K562 (cell line): ENCODE measurements around the gene ZEB2. TPM values are rescaled to one million over a fixed set of nuclear protein-coding genes. Genes with fewer than 3 reads are reported as not detected.

Experiments used
- ATAC-seq: fragments of 200-7000 bp; cut with Tn5 transposase; 3 replicates; pipeline ENCODE4 v1.9.1; 2020; ENCODE audit warnings: moderate library complexity
- BruUV-seq: library from RNA; stranded (reverse); fragments of 400-500 nt; replicated peaks from 2 replicates; lab custom pipeline; 2021; lab: Mats Ljungman, UMichigan
- CTCF ChIA-PET: fragments of 300-600 bp; formaldehyde crosslinking; extraction: SDS; loops from one replicate; lab custom pipeline; 2021; ENCODE audit warnings: low intra/inter-chr PET ratio; lab: Yijun Ruan, JAX
- POLR2A ChIA-PET: fragments of 300-600, 350-650 bp; sonication (Branson Sonifier 250); formaldehyde crosslinking; extraction: SDS; loops from one replicate; lab custom pipeline; 2021; ENCODE audit warnings: antibody characterized with exemption, inconsistent platforms; lab: Yijun Ruan, JAX
- DNase-seq, 4 experiments: peaks; one replicate each; pipeline versions ENCODE4 v3.0.0 to v3.0.0-alpha.2; 2011 to 2018; ENCODE audit warnings: low spot score in 3 of 4, mixed read lengths in 3 of 4; ENCODE audit errors: extremely low read depth in 1 of 4
- FAIRE-seq: peaks from 2 replicates; lab custom pipeline; 2011; peaks lifted over from hg19 to GRCh38; lab: Jason Lieb, UNC
- H2AFZ ChIP-seq: 2 replicates; pipeline ENCODE4 v1.6.0; 2011; ENCODE audit warnings: low read depth, low read length, control low read depth, inconsistent platforms
- H3K27ac ChIP-seq: fragments of 200-600 bp; 3 replicates; pipeline ENCODE4 v1.8.0; 2011; ENCODE audit warnings: low read depth, mild to moderate bottlenecking, control low read depth, inconsistent platforms, low read length, moderate library complexity, mixed read lengths; ENCODE audit errors: extremely low read depth
- H3K27me3 ChIP-seq, 2 experiments: fragments of 300-600 bp in 1 of 2; 2 replicates in 1 of 2; 3 replicates in 1 of 2; pipeline versions ENCODE4 v1.6.0 to v1.8.0; 2011; ENCODE audit warnings: inconsistent platforms in 2 of 2, low read length in 2 of 2, mild to moderate bottlenecking in 1 of 2, mixed read lengths in 1 of 2, moderate library complexity in 1 of 2; ENCODE audit not compliant: control insufficient read depth in 2 of 2, insufficient read depth in 2 of 2
- H3K36me3 ChIP-seq: fragments of 300-600 bp; 3 replicates; pipeline ENCODE4 v1.8.0; 2011; ENCODE audit warnings: mild to moderate bottlenecking, low read length, inconsistent platforms; ENCODE audit not compliant: control insufficient read depth, insufficient read depth
- H3K4me1 ChIP-seq, 2 experiments: fragments of 200-600 bp in 1 of 2; replicated peaks in 1 of 2; 2 replicates in 1 of 2; 3 replicates in 1 of 2; pipeline versions ENCODE4 v1.5.1 to v1.8.0; 2011; ENCODE audit warnings: inconsistent platforms in 2 of 2, low read length in 2 of 2, mild to moderate bottlenecking in 1 of 2, mixed read lengths in 1 of 2, moderate library complexity in 1 of 2; ENCODE audit not compliant: control insufficient read depth in 2 of 2, insufficient read depth in 2 of 2
- H3K4me2 ChIP-seq: 2 replicates; pipeline ENCODE4 v1.6.1; 2011; ENCODE audit warnings: low read length, control low read depth, inconsistent platforms, mixed read lengths; ENCODE audit not compliant: insufficient read depth
- H3K4me3 ChIP-seq: fragments of 200-600 bp; sonication (generic), shearing (Covaris generic); 2 replicates; pipeline ENCODE4 v1.5.1; 2016; ENCODE audit warnings: control low read depth, inconsistent platforms
- H3K79me2 ChIP-seq: fragments of 200-600 bp; 3 replicates; pipeline ENCODE4 v1.8.0; 2011; ENCODE audit warnings: low read length, inconsistent platforms; ENCODE audit not compliant: control insufficient read depth, insufficient read depth
- H3K9ac ChIP-seq, 2 experiments: 2 replicates each; pipeline versions ENCODE4 v1.6.0 to v1.6.1; 2011; ENCODE audit warnings: low read depth in 2 of 2, low read length in 2 of 2, control low read depth in 1 of 2, inconsistent platforms in 1 of 2, mild to moderate bottlenecking in 1 of 2, mixed read lengths in 1 of 2; ENCODE audit not compliant: insufficient read depth in 1 of 2
- H3K9me1 ChIP-seq: one replicate; pipeline ENCODE4 v1.6.0; 2011; ENCODE audit warnings: inconsistent platforms, mild to moderate bottlenecking, low read length, moderate library complexity; ENCODE audit not compliant: control insufficient read depth, insufficient read depth
- H3K9me3 ChIP-seq: replicated peaks from 2 replicates; pipeline ENCODE4 v1.5.1; 2011; ENCODE audit warnings: low read depth, low read length, inconsistent platforms; ENCODE audit not compliant: control insufficient read depth, insufficient read depth
- H4K20me1 ChIP-seq: replicated peaks from 2 replicates; pipeline ENCODE4 v1.6.1; 2011; ENCODE audit warnings: low read length, inconsistent platforms, mixed read lengths; ENCODE audit not compliant: control insufficient read depth, insufficient read depth
- CTBP1 ChIP-seq: fragments of 450-650 bp; IDR thresholded peaks from 2 replicates; pipeline ENCODE4 v1.6.1; 2016; ENCODE audit warnings: borderline replicate concordance
- FUS ChIP-seq: fragments of 200-400 bp; formaldehyde crosslinking; optimal IDR thresholded peaks from 2 replicates; pipeline ENCODE3; 2017; ENCODE audit warnings: low read depth, low read length
- GABPB1 ChIP-seq: sonication (generic); formaldehyde crosslinking; IDR thresholded peaks from 2 replicates; pipeline ENCODE4 v1.8.0; 2022; ENCODE audit warnings: mild to moderate bottlenecking, missing genetic modification reagents
- KLF6 ChIP-seq: fragments of 250-450 bp; sonication (Bioruptor Pico); IDR thresholded peaks from 2 replicates; pipeline ENCODE4 v1.4.0; 2020; ENCODE audit warnings: mild to moderate bottlenecking, moderate library complexity, borderline replicate concordance
- L3MBTL2 ChIP-seq: fragments of 450-650 bp; IDR thresholded peaks from 2 replicates; pipeline ENCODE4 v1.6.1; 2016; ENCODE audit warnings: mild to moderate bottlenecking, moderate library complexity
- LCOR ChIP-seq: sonication (generic); formaldehyde crosslinking; IDR thresholded peaks from 2 replicates; pipeline ENCODE4 v1.8.0; 2022; ENCODE audit warnings: mild to moderate bottlenecking, missing genetic modification reagents
- YY1 ChIP-seq, 3 experiments: IDR thresholded peaks; 2 replicates each; pipeline ENCODE4 v1.6.1; 2011; ENCODE audit warnings: low read length in 2 of 3, mild to moderate bottlenecking in 2 of 3, moderate library complexity in 2 of 3, borderline replicate concordance in 1 of 3, control low read depth in 1 of 3, low read depth in 1 of 3; ENCODE audit not compliant: insufficient read depth in 3 of 3, insufficient replicate concordance in 2 of 3, control insufficient read depth in 1 of 3, insufficient read length in 1 of 3; ENCODE audit errors: extremely low read depth in 1 of 3
- ZNF57 ChIP-seq: fragments of 450-650 bp; formaldehyde crosslinking; IDR thresholded peaks from 2 replicates; pipeline ENCODE4 v1.4.0; 2020; ENCODE audit warnings: mild to moderate bottlenecking, moderate library complexity
- WGBS: fragments of 100-300 bp; shearing (Covaris generic); methylation state at CpG from one replicate; pipeline ENCODE4 v1.1.6; 2016; ENCODE audit warnings: low coverage, mixed read lengths; ENCODE audit not compliant: insufficient coverage; ENCODE audit errors: missing lambda C conversion rate; 5-methylcytosine and 5-hydroxymethylcytosine counted together
- in situ Hi-C: fragments of 300-500 bp; cut with MboI; formaldehyde crosslinking; loops from 4 replicates; pipeline ENCODE4 v1.15.0; 2018; ENCODE audit warnings: inconsistent platforms, mixed read lengths
- intact Hi-C: fragments of 100-400 bp; cut with micrococcal nuclease; formaldehyde crosslinking; loops from 2 replicates; pipeline ENCODE4 v1.14.2; 2022
- polyA plus RNA-seq, 8 experiments: library from polyadenylated mRNA; depleted of rRNA in 4 of 8; stranded (reverse) in 5 of 8; unstranded in 3 of 8; fragments of >200 nt; fragmentation: Nextera tagmentation in 2 of 8; fragmentation: Illumina TruSeq in 1 of 8; extraction: Ambion mirVana in 2 of 8; extraction: Trizol in 1 of 8; gene quantifications; 2 replicates each; pipeline versions ENCODE4 v1.2.1 to v1.2.3, GENCODE V29; 2011 to 2014; ENCODE audit warnings: inconsistent platforms in 1 of 8, missing spikeins in 1 of 8
- total RNA-seq, 7 experiments: library from RNA; depleted of rRNA in 6 of 7; stranded (reverse); fragments of >200 nt in 6 of 7; fragmentation: Illumina TruSeq in 2 of 7; extraction: Trizol in 2 of 7; gene quantifications; 2 replicates each; pipeline versions ENCODE4 v1.2.1 to v1.2.3, GENCODE V29; 2011 to 2021; ENCODE audit warnings: low replicate concordance in 1 of 7
- TF ChIP-seq, protein P1 (sequence below): sonication (generic); formaldehyde crosslinking; IDR thresholded peaks from 2 replicates; pipeline ENCODE4 v1.8.0; 2022; ENCODE audit warnings: mild to moderate bottlenecking, missing genetic modification reagents
- TF ChIP-seq, protein P2 (sequence below): sonication (generic); formaldehyde crosslinking; IDR thresholded peaks from 2 replicates; pipeline ENCODE4 v1.8.0; 2022; ENCODE audit warnings: missing genetic modification reagents, mild to moderate bottlenecking, moderate library complexity, borderline replicate concordance
- TF ChIP-seq, protein P3 (sequence below), 2 experiments: IDR thresholded peaks; 2 replicates each; pipeline ENCODE4 v1.6.1; 2012; ENCODE audit warnings: improper control_type of control experiment in 2 of 2, low read depth in 2 of 2, low read length in 2 of 2, borderline replicate concordance in 1 of 2
- TF ChIP-seq, protein P4 (sequence below): fragments of 250-450 bp; sonication (Bioruptor Pico); IDR thresholded peaks from 2 replicates; pipeline ENCODE4 v1.8.0; 2022; ENCODE audit warnings: inconsistent platforms, mild to moderate bottlenecking, moderate library complexity, borderline replicate concordance

ZEB2 gene
- total and polyA plus RNA-seq, 9 of the 15 experiments (the other 6 are each of a cell fraction or from before 2014, with no cell fraction given), result 15.1 to 113 (median 72.3) TPM

DNA sequence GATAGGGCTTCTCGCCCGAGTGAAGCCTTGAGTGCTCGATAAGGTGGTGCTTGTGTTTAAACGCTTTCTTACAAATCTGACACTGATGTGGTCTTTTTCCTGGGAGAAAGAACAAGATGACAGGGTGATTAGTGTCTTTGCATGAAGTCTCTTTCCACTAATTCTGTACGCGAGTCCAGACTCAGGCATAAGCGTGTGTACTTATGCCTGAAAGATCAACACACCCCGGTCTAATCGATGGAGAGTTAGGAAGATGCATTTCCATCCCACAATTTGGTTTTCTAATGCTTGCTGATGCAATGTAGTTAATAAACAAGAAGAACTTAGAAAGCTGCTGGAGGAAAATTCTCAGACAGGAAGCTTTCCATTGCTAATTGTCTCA, 130.0 kb downstream of the ZEB2 start:
- no peaks in the 10 kb centered on the region for H3K27me3 ChIP-seq
- TF ChIP-seq YY1 (IDR thresholded peaks at IDR 0.05; ENCODE audit: borderline replicate concordance in 1 of 3, control insufficient read depth in 1 of 3, extremely low read depth in 1 of 3, insufficient read depth in 3 of 3, insufficient read length in 1 of 3, insufficient replicate concordance in 2 of 3, low read depth in 1 of 3, low read length in 2 of 3), result no peak
- TF ChIP-seq L3MBTL2, result no peak
- no peak for TF ChIP-seq FUS
- TF ChIP-seq GABPB1, result no peak
- no peak for TF ChIP-seq CTBP1
- TF ChIP-seq LCOR, result no peak
- TF ChIP-seq, protein P1, sequence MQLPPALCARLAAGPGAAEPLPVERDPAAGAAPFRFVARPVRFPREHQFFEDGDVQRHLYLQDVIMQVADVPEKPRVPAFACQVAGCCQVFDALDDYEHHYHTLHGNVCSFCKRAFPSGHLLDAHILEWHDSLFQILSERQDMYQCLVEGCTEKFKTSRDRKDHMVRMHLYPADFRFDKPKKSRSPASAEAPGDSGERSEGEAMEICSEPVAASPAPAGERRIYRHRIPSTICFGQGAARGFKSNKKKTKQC (CRISPR knock-in tag), result no peak
- TF ChIP-seq, protein P2, sequence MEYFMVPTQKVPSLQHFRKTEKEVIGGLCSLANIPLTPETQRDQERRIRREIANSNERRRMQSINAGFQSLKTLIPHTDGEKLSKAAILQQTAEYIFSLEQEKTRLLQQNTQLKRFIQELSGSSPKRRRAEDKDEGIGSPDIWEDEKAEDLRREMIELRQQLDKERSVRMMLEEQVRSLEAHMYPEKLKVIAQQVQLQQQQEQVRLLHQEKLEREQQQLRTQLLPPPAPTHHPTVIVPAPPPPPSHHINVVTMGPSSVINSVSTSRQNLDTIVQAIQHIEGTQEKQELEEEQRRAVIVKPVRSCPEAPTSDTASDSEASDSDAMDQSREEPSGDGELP (CRISPR knock-in tag), result no peak
- TF ChIP-seq KLF6 (CRISPR knock-in tag), result no peak
- TF ChIP-seq, protein P3, sequence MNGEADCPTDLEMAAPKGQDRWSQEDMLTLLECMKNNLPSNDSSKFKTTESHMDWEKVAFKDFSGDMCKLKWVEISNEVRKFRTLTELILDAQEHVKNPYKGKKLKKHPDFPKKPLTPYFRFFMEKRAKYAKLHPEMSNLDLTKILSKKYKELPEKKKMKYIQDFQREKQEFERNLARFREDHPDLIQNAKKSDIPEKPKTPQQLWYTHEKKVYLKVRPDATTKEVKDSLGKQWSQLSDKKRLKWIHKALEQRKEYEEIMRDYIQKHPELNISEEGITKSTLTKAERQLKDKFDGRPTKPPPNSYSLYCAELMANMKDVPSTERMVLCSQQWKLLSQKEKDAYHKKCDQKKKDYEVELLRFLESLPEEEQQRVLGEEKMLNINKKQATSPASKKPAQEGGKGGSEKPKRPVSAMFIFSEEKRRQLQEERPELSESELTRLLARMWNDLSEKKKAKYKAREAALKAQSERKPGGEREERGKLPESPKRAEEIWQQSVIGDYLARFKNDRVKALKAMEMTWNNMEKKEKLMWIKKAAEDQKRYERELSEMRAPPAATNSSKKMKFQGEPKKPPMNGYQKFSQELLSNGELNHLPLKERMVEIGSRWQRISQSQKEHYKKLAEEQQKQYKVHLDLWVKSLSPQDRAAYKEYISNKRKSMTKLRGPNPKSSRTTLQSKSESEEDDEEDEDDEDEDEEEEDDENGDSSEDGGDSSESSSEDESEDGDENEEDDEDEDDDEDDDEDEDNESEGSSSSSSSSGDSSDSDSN (IDR thresholded peaks at IDR 0.05; ENCODE audit: borderline replicate concordance in 1 of 2, low read depth in 2 of 2, low read length in 2 of 2), result no peak
- no peak for TF ChIP-seq ZNF57 (CRISPR knock-in tag)
- TF ChIP-seq, protein P4, sequence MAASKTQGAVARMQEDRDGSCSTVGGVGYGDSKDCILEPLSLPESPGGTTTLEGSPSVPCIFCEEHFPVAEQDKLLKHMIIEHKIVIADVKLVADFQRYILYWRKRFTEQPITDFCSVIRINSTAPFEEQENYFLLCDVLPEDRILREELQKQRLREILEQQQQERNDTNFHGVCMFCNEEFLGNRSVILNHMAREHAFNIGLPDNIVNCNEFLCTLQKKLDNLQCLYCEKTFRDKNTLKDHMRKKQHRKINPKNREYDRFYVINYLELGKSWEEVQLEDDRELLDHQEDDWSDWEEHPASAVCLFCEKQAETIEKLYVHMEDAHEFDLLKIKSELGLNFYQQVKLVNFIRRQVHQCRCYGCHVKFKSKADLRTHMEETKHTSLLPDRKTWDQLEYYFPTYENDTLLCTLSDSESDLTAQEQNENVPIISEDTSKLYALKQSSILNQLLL (CRISPR knock-in tag), result no peak
- intact Hi-C loops (no loop called here), in situ Hi-C loops (no loop called here)
- ATAC-seq, result no peak
- BruUV-seq, result no TSS peak
- H3K9ac ChIP-seq, result no peak overlapping the region
- H3K9me1 ChIP-seq, result no peaks in the 10 kb centered on the region
- H3K4me2 ChIP-seq, result no peak overlapping the region
- peaks cover 91% of the 10 kb centered on the region for H3K36me3 ChIP-seq
- ChIA-PET POLR2A (no interaction called here), CTCF (no interaction called here)
- no peak overlapping the region for H2AFZ ChIP-seq
- no peak overlapping the region for H3K4me3 ChIP-seq
- no peak for FAIRE-seq
- no peaks in the 10 kb centered on the region for H3K9me3 ChIP-seq
- H3K4me1 ChIP-seq, result no peaks in the 10 kb centered on the region; a peak in 1 of 5 replicates
- no peaks in the 10 kb centered on the region for H4K20me1 ChIP-seq
- H3K79me2 ChIP-seq, result peaks cover 6% of the 10 kb centered on the region; the same call in 1 of the 3 replicates
- WGBS, result 97% methylated on average over 9 of the region's 9 CpGs
- DNase-seq, result no peak
- no peak overlapping the region for H3K27ac ChIP-seq
